Mesangial cell (primary cell): ENCODE data around the gene PPP1R26. TPM values are rescaled to one million over a fixed set of nuclear protein-coding genes. Genes with fewer than 3 reads are reported as not detected.

Source experiments
- total RNA-seq: library from RNA; depleted of rRNA; stranded (reverse); fragments of >200 nt; gene quantifications from 2 replicates; pipeline ENCODE4 v1.2.3, GENCODE V29; 2015

PPP1R26 gene, protein sequence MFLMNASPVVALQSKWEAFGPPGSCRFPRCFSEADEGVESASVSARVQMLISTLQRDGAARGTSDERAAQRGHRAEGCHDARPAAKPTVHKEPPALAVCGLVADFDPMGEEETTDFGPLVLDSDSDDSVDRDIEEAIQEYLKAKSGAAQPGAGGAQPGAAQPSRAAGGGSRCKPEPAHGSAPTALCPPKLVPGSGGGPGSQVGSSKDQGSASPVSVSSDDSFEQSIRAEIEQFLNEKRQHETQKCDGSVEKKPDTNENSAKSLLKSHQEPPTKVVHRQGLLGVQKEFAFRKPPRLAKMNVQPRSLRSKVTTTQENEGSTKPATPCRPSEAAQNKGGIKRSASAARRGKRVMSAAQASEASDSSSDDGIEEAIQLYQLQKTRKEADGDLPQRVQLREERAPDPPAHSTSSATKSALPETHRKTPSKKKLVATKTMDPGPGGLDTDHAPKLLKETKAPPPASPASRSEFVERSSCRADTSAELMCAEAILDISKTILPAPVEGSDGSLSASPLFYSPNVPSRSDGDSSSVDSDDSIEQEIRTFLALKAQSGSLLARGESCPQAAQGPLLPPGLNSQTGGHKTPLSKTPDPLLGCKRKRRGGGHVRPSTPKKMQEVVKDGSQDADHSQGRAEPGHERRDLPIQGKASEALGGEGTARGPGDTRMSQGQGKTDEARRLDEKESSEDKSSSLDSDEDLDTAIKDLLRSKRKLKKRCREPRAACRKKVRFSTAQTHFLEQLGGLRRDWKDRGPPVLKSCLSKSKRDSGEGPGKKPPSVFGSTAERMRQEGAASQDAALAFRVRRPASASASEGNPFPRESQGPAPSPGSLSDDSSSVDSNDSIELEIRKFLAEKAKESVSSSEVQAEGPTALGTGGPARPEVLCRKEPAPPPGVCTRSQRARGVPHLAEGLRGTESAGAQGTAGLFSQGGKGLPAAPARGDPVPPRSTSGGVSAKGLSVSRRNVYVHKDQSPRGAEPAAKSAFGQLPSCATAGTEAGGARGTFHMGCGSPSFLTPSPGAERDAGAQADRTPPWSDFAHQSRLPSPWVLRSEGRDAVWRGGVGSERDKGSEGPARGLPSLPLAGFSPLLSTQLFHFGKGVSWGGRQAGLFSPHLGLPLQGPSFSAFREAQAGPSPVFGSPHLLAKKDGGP (N-terminal part only)
- total RNA-seq, result 17.1 and 23.1 TPM in 2 replicates

DNA sequence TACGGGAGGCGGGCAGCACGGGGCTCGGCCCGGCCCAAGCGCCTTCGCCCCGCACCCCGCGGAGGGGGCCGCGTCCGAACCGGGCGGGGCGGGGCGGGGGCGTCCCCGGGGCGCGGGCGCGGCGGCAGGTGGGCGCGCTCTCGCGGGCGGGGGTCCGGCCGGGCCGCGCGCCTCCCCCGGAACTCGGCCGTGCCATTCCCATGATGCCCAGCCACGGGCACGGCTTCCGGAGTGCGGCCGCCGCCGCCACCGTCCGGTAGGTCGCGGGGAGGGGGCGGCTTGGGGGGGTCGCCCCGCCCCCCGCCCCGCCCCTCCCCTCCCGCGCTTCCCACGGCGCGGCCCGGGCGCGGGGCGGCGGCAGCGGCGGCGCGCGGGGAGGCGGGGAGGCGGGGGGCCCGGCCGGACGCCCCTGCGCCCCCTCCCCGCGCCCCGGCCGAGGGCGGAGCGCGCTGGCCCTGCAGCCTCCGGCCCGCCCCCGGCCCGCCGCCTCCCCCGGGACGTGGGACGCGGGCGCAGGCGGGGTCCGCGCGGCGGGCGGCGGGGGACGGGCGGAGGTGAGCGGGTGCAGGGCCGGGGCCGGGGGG lies at the start of gene PPP1R26:
Gene PPP1R26, plus strand, starts transcription at position 314 of the 584 bp plus-strand sequence. CDS start 4,729 bp downstream, outside the sequence.

DNA sequence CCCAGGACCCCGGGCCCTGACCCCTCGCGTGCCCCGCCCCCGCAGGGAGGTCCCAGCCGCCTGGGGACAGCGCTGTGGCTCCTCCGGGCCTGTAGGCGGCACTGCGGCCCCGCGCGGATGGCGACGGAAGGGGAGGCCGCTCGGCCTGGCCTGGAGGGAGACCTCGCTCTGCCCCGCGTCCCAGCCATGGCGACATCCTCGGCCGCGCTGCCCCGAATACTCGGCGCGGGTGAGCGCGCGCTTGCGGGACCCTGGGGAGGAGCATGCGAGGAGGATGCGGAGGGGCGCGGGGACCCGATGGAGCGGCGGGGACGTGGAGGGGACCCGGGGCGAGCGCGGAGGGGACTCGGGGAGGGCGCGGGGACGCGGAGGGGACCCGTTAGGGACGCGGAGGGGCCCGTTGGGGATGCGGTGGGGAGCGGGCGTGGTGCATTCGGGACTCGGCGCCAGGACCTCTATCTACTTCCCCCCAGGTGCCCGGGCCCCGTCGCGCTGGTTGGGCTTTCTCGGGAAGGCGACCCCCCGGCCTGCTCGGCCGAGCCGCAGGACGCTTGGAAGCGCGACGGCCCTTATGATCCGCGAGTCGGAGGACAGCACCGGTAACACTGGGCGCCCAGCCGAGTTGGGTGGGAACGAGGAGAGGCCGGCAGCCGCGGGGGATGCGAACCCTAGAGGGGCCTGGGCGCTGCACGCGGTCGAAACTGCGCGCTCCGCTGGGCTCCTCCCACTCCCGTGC lies 21.1 kb downstream of the PPP1R26 start, which contains the start of gene MRPS2:
Gene MRPS2, plus strand, starts transcription at position 158 of the 736 bp plus-strand sequence. Its CDS starts 29 bp downstream, at position 187.

DNA sequence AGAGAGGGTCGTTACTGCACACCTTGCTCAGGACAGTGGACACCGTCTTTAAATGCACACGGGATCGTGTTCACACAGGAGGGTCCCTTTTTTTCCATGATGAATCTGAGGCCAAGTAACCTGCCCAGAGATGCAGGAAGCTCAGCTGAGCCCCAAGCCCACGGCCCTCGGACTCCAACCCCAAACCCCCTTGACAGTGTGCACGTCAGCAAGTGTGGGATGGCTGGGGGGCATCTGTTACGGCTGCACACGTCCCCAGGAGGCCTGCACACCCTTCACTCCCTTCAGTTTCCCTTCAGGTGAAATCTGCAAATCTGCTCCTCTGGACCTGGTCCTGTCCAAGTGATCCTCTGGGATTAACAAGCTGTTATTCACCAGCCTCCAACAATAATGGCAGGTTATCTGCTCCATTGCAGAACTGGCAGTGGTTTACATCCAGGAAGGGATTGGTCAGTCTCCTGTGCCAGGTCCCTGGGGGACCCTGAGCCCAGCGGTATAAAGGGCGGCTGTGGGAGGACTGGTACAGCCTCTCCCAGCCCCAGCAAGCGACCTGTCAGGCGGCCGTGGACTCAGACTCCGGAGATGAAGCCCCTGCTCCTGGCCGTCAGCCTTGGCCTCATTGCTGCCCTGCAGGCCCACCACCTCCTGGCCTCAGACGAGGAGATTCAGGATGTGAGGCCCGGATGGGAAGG lies 41.5 kb downstream of the PPP1R26 start, which contains the start of gene LCN1:
Gene LCN1, plus strand, starts transcription at position 525 of the 692 bp plus-strand sequence. Its CDS starts 58 bp downstream, at position 583.

Other genes starting within 250 kb of the PPP1R26 start
- gene MRPS2, start 20.9 kb downstream of the PPP1R26 start, total RNA-seq, result 67.8 and 85.9 TPM in 2 replicates
- not detected in 2 replicates for gene LCN1, start 41.7 kb downstream of the PPP1R26 start, total RNA-seq
- not detected in 2 replicates for gene OBP2A, start 66.3 kb downstream of the PPP1R26 start, total RNA-seq
- not detected in 2 replicates for gene PAEP, start 82.0 kb downstream of the PPP1R26 start, total RNA-seq
- gene GLT6D1, start 159.8 kb downstream of the PPP1R26 start, total RNA-seq, result not detected in 2 replicates
- not detected in 2 replicates for gene LCN9, start 183.5 kb downstream of the PPP1R26 start, total RNA-seq
- not detected in 2 replicates for gene SOHLH1, start 219.7 kb downstream of the PPP1R26 start, total RNA-seq
- gene KCNT1, start 222.4 kb downstream of the PPP1R26 start, total RNA-seq, result not detected in 2 replicates